GM23338 (cell line): ENCODE data around the gene SLC44A1. TPM values are rescaled to one million over a fixed set of nuclear protein-coding genes. Genes with fewer than 3 reads are reported as not detected.

ENCODE experiments used
- ATAC-seq: fragments of 200-7000 bp; cut with Tn5 transposase; 3 replicates; pipeline ENCODE4 v1.9.1; 2020
- DNase-seq: peaks from one replicate; pipeline ENCODE4 v3.0.0-alpha.2; 2015; ENCODE audit warnings: low spot score
- H2AFZ ChIP-seq: fragments of 200-600 bp; sonication (generic); 2 replicates; pipeline ENCODE4 v1.8.0; 2016; ENCODE audit warnings: antibody characterized with exemption, mild to moderate bottlenecking, moderate library complexity
- H3F3A ChIP-seq: fragments of 200-600 bp; sonication (generic); replicated peaks from 2 replicates; pipeline ENCODE4 v1.8.0; 2017; ENCODE audit warnings: antibody characterized with exemption, mixed run types, low read depth
- H3K27ac ChIP-seq: fragments of 200-600 bp; sonication (generic); 2 replicates; pipeline ENCODE4 v1.6.1; 2016; ENCODE audit warnings: low read depth
- H3K27me3 ChIP-seq: fragments of 200-600 bp; sonication (generic); 2 replicates; pipeline ENCODE4 v1.8.0; 2016; ENCODE audit warnings: mild to moderate bottlenecking, mixed run types, moderate library complexity; ENCODE audit not compliant: insufficient read depth
- H3K36me3 ChIP-seq: fragments of 200-600 bp; sonication (generic); 2 replicates; pipeline ENCODE4 v1.8.0; 2016; ENCODE audit warnings: mild to moderate bottlenecking; ENCODE audit not compliant: insufficient read depth
- H3K4me1 ChIP-seq: fragments of 200-600 bp; sonication (generic); 2 replicates; pipeline ENCODE4 v1.8.0; 2016; ENCODE audit warnings: mild to moderate bottlenecking, moderate library complexity; ENCODE audit not compliant: insufficient read depth
- H3K4me2 ChIP-seq: fragments of 200-600 bp; sonication (generic); 2 replicates; pipeline ENCODE4 v1.7.1; 2017; ENCODE audit warnings: mixed run types
- H3K4me3 ChIP-seq: fragments of 200-600 bp; sonication (generic); 2 replicates; pipeline ENCODE4 v1.6.1; 2016; ENCODE audit warnings: mixed run types
- H3K79me2 ChIP-seq: fragments of 200-600 bp; sonication (generic); replicated peaks from 2 replicates; pipeline ENCODE4 v1.8.0; 2017; ENCODE audit warnings: mild to moderate bottlenecking; ENCODE audit not compliant: insufficient read depth
- H3K9me2 ChIP-seq: fragments of 200-600 bp; sonication (generic); 2 replicates; pipeline ENCODE4 v1.8.0; 2017; ENCODE audit not compliant: insufficient read depth
- H4K20me1 ChIP-seq: fragments of 200-600 bp; sonication (generic); replicated peaks from 2 replicates; pipeline ENCODE4 v1.8.0; 2017; ENCODE audit warnings: mild to moderate bottlenecking; ENCODE audit not compliant: insufficient read depth
- H3K27ac Mint-ChIP-seq: 2 replicates; pipeline ENCODE4 v1.8.0; 2020; ENCODE audit warnings: inconsistent platforms, mild to moderate bottlenecking, moderate library complexity, mixed read lengths
- H3K27me3 Mint-ChIP-seq: 3 replicates; pipeline ENCODE4 v1.8.0; 2022; ENCODE audit warnings: low read depth, mild to moderate bottlenecking, moderate library complexity, mixed read lengths, inconsistent platforms; ENCODE audit not compliant: insufficient read depth, poor library complexity
- H3K36me3 Mint-ChIP-seq: 3 replicates; pipeline ENCODE4 v1.8.0; 2021; ENCODE audit warnings: low read depth, mild to moderate bottlenecking, inconsistent platforms, moderate library complexity, mixed read lengths
- H3K4me1 Mint-ChIP-seq: 3 replicates; pipeline ENCODE4 v1.8.0; 2020; ENCODE audit warnings: mild to moderate bottlenecking, inconsistent platforms, mixed read lengths
- H3K4me3 Mint-ChIP-seq: 3 replicates; pipeline ENCODE4 v1.8.0; 2021; ENCODE audit warnings: moderate library complexity, mild to moderate bottlenecking, inconsistent platforms, mixed read lengths
- H3K9me3 Mint-ChIP-seq: 3 replicates; pipeline ENCODE4 v1.8.0; 2020; ENCODE audit warnings: moderate library complexity, mild to moderate bottlenecking, inconsistent platforms, mixed read lengths
- EZH2 ChIP-seq: fragments of 200-600 bp; sonication (generic); IDR thresholded peaks from one replicate; pipeline ENCODE4 v1.8.0; 2017; ENCODE audit warnings: antibody characterized with exemption, mild to moderate bottlenecking, low read depth; ENCODE audit not compliant: unreplicated experiment
- EZH2phosphoT487 ChIP-seq: fragments of 200-600 bp; sonication (generic); IDR thresholded peaks from one replicate; pipeline ENCODE4 v1.8.1; 2018; ENCODE audit warnings: antibody characterized with exemption; ENCODE audit not compliant: unreplicated experiment
- JUNB ChIP-seq: IDR thresholded peaks from one replicate; pipeline ENCODE4 v1.6.1; 2016; ENCODE audit warnings: antibody characterized with exemption; ENCODE audit not compliant: unreplicated experiment
- POLR2AphosphoS5 ChIP-seq: IDR thresholded peaks from 2 replicates; pipeline ENCODE4 v1.6.1; 2016; ENCODE audit warnings: antibody characterized with exemption, low read depth
- STAT1 ChIP-seq: IDR thresholded peaks from one replicate; pipeline ENCODE4 v1.6.1; 2016; ENCODE audit warnings: antibody characterized with exemption; ENCODE audit not compliant: unreplicated experiment
- ZNF114 ChIP-seq: fragments of 250-450 bp; sonication (Bioruptor Pico); IDR thresholded peaks from 2 replicates; pipeline ENCODE4 v1.5.0; 2020; ENCODE audit warnings: mild to moderate bottlenecking, moderate library complexity
- ZNF331 ChIP-seq: fragments of 250-450 bp; sonication (Bioruptor Pico); IDR thresholded peaks from 2 replicates; pipeline ENCODE4 v1.5.0; 2020; ENCODE audit warnings: low read depth, mild to moderate bottlenecking, moderate library complexity
- polyA plus RNA-seq: library from polyadenylated mRNA; unstranded; fragments of >200 nt; fragmentation: Nextera tagmentation; extraction: Ambion mirVana; gene quantifications from 2 replicates; pipeline ENCODE4 v1.2.1, GENCODE V29; 2016
- total RNA-seq: library from RNA; depleted of rRNA; stranded (reverse); fragments of >200 nt; shearing (Covaris generic); gene quantifications from 2 replicates; pipeline ENCODE4 v1.2.3, GENCODE V29; 2014
- TF ChIP-seq, protein P1 (sequence below), 2 experiments: fragments of 200-600 bp in 1 of 2; sonication (generic) in 1 of 2; conservative IDR thresholded peaks; 2 replicates each; pipeline versions ENCODE4 v1.5.1 to v1.6.1; 2016 to 2017; ENCODE audit warnings: antibody characterized with exemption in 2 of 2, low read depth in 2 of 2, mild to moderate bottlenecking in 2 of 2, moderate library complexity in 1 of 2
- TF ChIP-seq, protein P2 (sequence below): IDR thresholded peaks from 2 replicates; pipeline ENCODE4 v1.6.1; 2016; ENCODE audit warnings: antibody characterized with exemption
- TF ChIP-seq, protein P3 (sequence below): IDR thresholded peaks from one replicate; pipeline ENCODE4 v1.6.1; 2018; ENCODE audit warnings: antibody characterized with exemption; ENCODE audit not compliant: unreplicated experiment

The SLC44A1 gene
- total and polyA plus RNA-seq, 2 experiments from 2014 or later, result 14.9 to 75.0 TPM

DNA sequence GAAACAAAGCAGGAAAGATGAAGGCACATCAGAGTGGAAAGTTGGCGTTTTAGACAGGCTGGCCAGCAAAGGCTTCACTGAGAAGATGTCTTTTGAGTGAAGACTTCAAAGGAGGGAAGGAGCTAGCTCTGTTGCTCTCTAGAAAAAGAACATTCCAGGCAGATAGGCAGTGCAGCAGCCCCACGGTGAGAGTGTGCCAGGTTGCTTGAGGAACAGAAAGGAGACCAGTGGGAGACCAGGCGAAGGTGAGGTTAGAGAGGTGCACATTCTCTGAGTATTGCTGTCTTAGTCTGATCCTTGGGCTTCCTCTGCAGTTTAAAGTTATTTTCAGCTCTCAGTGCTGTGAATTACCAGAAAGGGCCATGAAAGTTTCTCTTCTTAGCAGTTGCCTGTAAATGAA is 83.8 kb downstream of the SLC44A1 start:
- peaks cover 5% of the 10 kb centered on the region for H3K27me3 Mint-ChIP-seq
- no peak overlapping the region for H2AFZ ChIP-seq
- DNase-seq (no peak), ATAC-seq (peak; percentile 79)
- no peak overlapping the region for H3K4me2 ChIP-seq
- no peaks in the 10 kb centered on the region for H3F3A ChIP-seq
- H3K79me2 ChIP-seq, result no peaks in the 10 kb centered on the region
- H3K27ac Mint-ChIP-seq, result no peak overlapping the region
- H4K20me1 ChIP-seq, result no peaks in the 10 kb centered on the region
- H3K36me3 ChIP-seq, result no peaks in the 10 kb centered on the region
- no peak overlapping the region for H3K4me3 ChIP-seq
- H3K4me3 Mint-ChIP-seq, result no peak overlapping the region
- 0 out of 2 replicates have a peak overlapping the region, but pooled peaks have one; percentile 1 for H3K27ac ChIP-seq
- TF ChIP-seq STAT1 (no peak), POLR2AphosphoS5 (no peak), JUNB (no peak), EZH2phosphoT487 (no peak)
- TF ChIP-seq, protein P1, sequence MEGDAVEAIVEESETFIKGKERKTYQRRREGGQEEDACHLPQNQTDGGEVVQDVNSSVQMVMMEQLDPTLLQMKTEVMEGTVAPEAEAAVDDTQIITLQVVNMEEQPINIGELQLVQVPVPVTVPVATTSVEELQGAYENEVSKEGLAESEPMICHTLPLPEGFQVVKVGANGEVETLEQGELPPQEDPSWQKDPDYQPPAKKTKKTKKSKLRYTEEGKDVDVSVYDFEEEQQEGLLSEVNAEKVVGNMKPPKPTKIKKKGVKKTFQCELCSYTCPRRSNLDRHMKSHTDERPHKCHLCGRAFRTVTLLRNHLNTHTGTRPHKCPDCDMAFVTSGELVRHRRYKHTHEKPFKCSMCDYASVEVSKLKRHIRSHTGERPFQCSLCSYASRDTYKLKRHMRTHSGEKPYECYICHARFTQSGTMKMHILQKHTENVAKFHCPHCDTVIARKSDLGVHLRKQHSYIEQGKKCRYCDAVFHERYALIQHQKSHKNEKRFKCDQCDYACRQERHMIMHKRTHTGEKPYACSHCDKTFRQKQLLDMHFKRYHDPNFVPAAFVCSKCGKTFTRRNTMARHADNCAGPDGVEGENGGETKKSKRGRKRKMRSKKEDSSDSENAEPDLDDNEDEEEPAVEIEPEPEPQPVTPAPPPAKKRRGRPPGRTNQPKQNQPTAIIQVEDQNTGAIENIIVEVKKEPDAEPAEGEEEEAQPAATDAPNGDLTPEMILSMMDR (conservative IDR thresholded peaks at IDR 0.05; ENCODE audit: low read depth in 2 of 2), result no peak
- TF ChIP-seq, protein P2, sequence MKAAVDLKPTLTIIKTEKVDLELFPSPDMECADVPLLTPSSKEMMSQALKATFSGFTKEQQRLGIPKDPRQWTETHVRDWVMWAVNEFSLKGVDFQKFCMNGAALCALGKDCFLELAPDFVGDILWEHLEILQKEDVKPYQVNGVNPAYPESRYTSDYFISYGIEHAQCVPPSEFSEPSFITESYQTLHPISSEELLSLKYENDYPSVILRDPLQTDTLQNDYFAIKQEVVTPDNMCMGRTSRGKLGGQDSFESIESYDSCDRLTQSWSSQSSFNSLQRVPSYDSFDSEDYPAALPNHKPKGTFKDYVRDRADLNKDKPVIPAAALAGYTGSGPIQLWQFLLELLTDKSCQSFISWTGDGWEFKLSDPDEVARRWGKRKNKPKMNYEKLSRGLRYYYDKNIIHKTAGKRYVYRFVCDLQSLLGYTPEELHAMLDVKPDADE, result no peak
- no peaks in the 10 kb centered on the region for H3K9me3 Mint-ChIP-seq
- H3K4me1 ChIP-seq, result 0 out of 2 replicates have a peak, but pooled peaks cover 5% of the 10 kb centered on the region
- no peaks in the 10 kb centered on the region for H3K27me3 ChIP-seq
- no peaks in the 10 kb centered on the region for H3K9me2 ChIP-seq
- H3K36me3 Mint-ChIP-seq, result peaks cover 3% of the 10 kb centered on the region; the same call in 1 of the 3 replicates
- peaks cover 24% of the 10 kb centered on the region for H3K4me1 Mint-ChIP-seq

DNA sequence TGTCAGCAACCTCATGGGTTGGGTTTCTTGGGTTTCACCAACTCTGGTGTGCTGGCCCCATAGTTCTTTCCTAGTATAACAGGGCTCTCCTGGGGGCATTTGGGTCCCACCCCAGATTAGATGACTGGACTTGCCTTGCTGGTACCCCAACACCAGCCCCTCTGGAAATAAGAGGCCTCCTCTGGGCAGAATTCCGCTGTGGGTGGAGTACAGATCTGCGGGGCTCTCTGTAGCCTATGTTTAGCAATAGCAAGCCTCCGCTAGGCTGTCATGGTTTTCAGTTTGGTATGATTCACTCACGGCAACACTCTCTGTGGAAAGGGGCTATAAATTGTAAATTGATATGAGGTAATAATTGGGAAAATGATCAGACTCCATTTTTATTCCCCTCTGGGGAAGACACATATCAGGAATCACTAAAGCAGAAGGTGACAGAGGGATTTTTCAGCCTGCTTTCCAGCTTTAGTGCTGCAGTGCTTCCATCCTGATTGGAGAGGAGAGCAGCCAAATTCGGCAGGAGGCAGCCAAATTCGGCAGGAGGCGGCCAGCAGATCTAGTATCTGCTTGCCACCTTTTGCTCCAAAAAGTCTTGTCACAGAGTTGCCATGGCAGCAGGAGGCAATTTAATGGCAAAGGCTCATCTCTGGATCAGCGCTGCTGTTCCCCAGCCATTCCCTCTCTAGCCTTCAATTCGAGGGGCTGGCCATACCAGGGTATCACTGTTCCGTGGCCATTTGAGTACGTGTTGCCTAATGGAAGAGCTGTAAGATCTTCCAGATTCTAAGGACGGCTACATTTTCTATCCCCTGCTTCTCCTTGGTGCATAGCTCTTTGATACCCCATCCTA is 84.6 kb downstream of the SLC44A1 start:
- Histone ChIP-seq H3K4me3 (no peak overlapping the region), H3K4me2 (no peak overlapping the region), H3K27me3 (no peaks in the 10 kb centered on the region), H4K20me1 (no peaks in the 10 kb centered on the region), H3K9me2 (no peaks in the 10 kb centered on the region), H3K4me1 (0 out of 2 replicates have a peak, but pooled peaks cover 5% of the 10 kb centered on the region), H2AFZ (no peak overlapping the region), H3K36me3 (no peaks in the 10 kb centered on the region), H3K79me2 (0 out of 2 replicates have a peak, but pooled peaks cover 1% of the 10 kb centered on the region), H3F3A (no peaks in the 10 kb centered on the region), H3K27ac (no peak overlapping the region)
- Mint-ChIP-seq H3K4me3 (no peak overlapping the region), H3K9me3 (no peaks in the 10 kb centered on the region), H3K27me3 (peaks cover 5% of the 10 kb centered on the region), H3K4me1 (peaks cover 24% of the 10 kb centered on the region), H3K36me3 (peaks cover 3% of the 10 kb centered on the region; the same call in 1 of the 3 replicates), H3K27ac (no peak overlapping the region)
- ATAC-seq, result peak; percentile 54
- DNase-seq, result no peak
- TF ChIP-seq, protein P3, sequence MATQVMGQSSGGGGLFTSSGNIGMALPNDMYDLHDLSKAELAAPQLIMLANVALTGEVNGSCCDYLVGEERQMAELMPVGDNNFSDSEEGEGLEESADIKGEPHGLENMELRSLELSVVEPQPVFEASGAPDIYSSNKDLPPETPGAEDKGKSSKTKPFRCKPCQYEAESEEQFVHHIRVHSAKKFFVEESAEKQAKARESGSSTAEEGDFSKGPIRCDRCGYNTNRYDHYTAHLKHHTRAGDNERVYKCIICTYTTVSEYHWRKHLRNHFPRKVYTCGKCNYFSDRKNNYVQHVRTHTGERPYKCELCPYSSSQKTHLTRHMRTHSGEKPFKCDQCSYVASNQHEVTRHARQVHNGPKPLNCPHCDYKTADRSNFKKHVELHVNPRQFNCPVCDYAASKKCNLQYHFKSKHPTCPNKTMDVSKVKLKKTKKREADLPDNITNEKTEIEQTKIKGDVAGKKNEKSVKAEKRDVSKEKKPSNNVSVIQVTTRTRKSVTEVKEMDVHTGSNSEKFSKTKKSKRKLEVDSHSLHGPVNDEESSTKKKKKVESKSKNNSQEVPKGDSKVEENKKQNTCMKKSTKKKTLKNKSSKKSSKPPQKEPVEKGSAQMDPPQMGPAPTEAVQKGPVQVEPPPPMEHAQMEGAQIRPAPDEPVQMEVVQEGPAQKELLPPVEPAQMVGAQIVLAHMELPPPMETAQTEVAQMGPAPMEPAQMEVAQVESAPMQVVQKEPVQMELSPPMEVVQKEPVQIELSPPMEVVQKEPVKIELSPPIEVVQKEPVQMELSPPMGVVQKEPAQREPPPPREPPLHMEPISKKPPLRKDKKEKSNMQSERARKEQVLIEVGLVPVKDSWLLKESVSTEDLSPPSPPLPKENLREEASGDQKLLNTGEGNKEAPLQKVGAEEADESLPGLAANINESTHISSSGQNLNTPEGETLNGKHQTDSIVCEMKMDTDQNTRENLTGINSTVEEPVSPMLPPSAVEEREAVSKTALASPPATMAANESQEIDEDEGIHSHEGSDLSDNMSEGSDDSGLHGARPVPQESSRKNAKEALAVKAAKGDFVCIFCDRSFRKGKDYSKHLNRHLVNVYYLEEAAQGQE, result no peak
- no peak for TF ChIP-seq ZNF114 (CRISPR knock-in tag)
- no peak for TF ChIP-seq EZH2
- no peak for TF ChIP-seq ZNF331 (CRISPR knock-in tag)
